IMR-90 (cell line): ENCODE data around the gene TGM2. TPM values are rescaled to one million over a fixed set of nuclear protein-coding genes. Genes with fewer than 3 reads are reported as not detected.
A peak's percentile ranks its signal among the peaks of the same experiment; 100 is the strongest.

Source experiments
- ATAC-seq: fragments of 200-7000 bp; cut with Tn5 transposase; 2 replicates; pipeline ENCODE4 v1.9.1; 2020; ENCODE audit warnings: low read depth, mild to moderate bottlenecking, moderate library complexity
- BruUV-seq: library from RNA; stranded (reverse); fragments of 400-500 nt; replicated peaks from 2 replicates; lab custom pipeline; 2021; lab: Mats Ljungman, UMichigan
- CTCF ChIA-PET: fragments of 300-600 bp; formaldehyde crosslinking; extraction: SDS; loops from one replicate; lab custom pipeline; 2021; ENCODE audit warnings: antibody characterized with exemption; lab: Yijun Ruan, JAX
- POLR2A ChIA-PET: fragments of 300-600 bp; sonication (Branson Sonifier 250); formaldehyde crosslinking; loops from one replicate; lab custom pipeline; 2022; ENCODE audit warnings: antibody characterized with exemption; ENCODE audit not compliant: unreplicated experiment; lab: Charles Lee
- DNase-seq: peaks from one replicate; pipeline ENCODE4 v3.0.0; 2013
- H2AFZ ChIP-seq: replicated peaks from 2 replicates; pipeline ENCODE3; 2013; ENCODE audit warnings: low read length, mild to moderate bottlenecking; ENCODE audit not compliant: poor library complexity
- H2AK5ac ChIP-seq: 2 replicates; pipeline ENCODE4 v1.6.1; 2013; ENCODE audit warnings: low read depth, low read length, inconsistent platforms
- H2AK9ac ChIP-seq: replicated peaks from 2 replicates; pipeline ENCODE3; 2013; ENCODE audit warnings: mild to moderate bottlenecking, low read depth, low read length, moderate library complexity; ENCODE audit not compliant: poor library complexity
- H2BK120ac ChIP-seq: 2 replicates; pipeline ENCODE4 v1.6.1; 2013; ENCODE audit warnings: low read depth, low read length, inconsistent platforms
- H2BK15ac ChIP-seq: 3 replicates; pipeline ENCODE4 v1.6.1; 2013; ENCODE audit warnings: low read depth, low read length, inconsistent platforms
- H2BK20ac ChIP-seq: 2 replicates; pipeline ENCODE4 v1.6.1; 2013; ENCODE audit warnings: low read depth, mild to moderate bottlenecking, inconsistent platforms, low read length, moderate library complexity
- H2BK5ac ChIP-seq: 2 replicates; pipeline ENCODE4 v1.6.1; 2013; ENCODE audit warnings: mild to moderate bottlenecking, low read depth, low read length, inconsistent platforms; ENCODE audit not compliant: poor library complexity, severe bottlenecking
- H3K14ac ChIP-seq: replicated peaks from 2 replicates; pipeline ENCODE4 v1.6.1; 2013; ENCODE audit warnings: low read depth, low read length, inconsistent platforms
- H3K18ac ChIP-seq: 2 replicates; pipeline ENCODE4 v1.6.1; 2013; ENCODE audit warnings: low read depth, low read length, control low read depth
- H3K23ac ChIP-seq: 2 replicates; pipeline ENCODE4 v1.6.1; 2013; ENCODE audit warnings: low read depth, low read length, inconsistent platforms
- H3K27ac ChIP-seq: 2 replicates; pipeline ENCODE4 v1.5.1; 2013; ENCODE audit warnings: mild to moderate bottlenecking, control low read depth, low read length; ENCODE audit not compliant: insufficient read depth
- H3K27me3 ChIP-seq: 2 replicates; pipeline ENCODE4 v1.6.1; 2013; ENCODE audit warnings: low read length; ENCODE audit not compliant: control insufficient read depth, insufficient read depth
- H3K36me3 ChIP-seq: 2 replicates; pipeline ENCODE4 v1.6.1; 2013; ENCODE audit warnings: low read length, mixed read lengths; ENCODE audit not compliant: control insufficient read depth, insufficient read depth
- H3K4ac ChIP-seq: 2 replicates; pipeline ENCODE4 v1.6.1; 2013; ENCODE audit warnings: low read depth, low read length, inconsistent platforms
- H3K4me1 ChIP-seq: 2 replicates; pipeline ENCODE4 v1.6.1; 2013; ENCODE audit warnings: low read length, mixed read lengths; ENCODE audit not compliant: control insufficient read depth, insufficient read depth
- H3K4me2 ChIP-seq: 2 replicates; pipeline ENCODE4 v1.6.1; 2013; ENCODE audit warnings: low read depth, mild to moderate bottlenecking, control low read depth, low read length, moderate library complexity
- H3K4me3 ChIP-seq: 2 replicates; pipeline ENCODE4 v1.5.1; 2013; ENCODE audit warnings: low read depth, mild to moderate bottlenecking, control low read depth, low read length, moderate library complexity; ENCODE audit not compliant: insufficient read depth
- H3K56ac ChIP-seq: 2 replicates; pipeline ENCODE4 v1.6.1; 2013; ENCODE audit warnings: low read length, inconsistent platforms; ENCODE audit not compliant: insufficient read depth; ENCODE audit errors: extremely low read depth
- H3K79me1 ChIP-seq, 2 experiments: 2 replicates each; pipeline ENCODE4 v1.6.1; 2013; ENCODE audit warnings: low read length in 2 of 2, inconsistent platforms in 1 of 2, low read depth in 1 of 2
- H3K9ac ChIP-seq: 2 replicates; pipeline ENCODE4 v1.6.1; 2013; ENCODE audit warnings: low read depth, low read length, control low read depth
- H3K9me1 ChIP-seq: 2 replicates; pipeline ENCODE4 v1.6.1; 2013; ENCODE audit warnings: low read length, inconsistent platforms; ENCODE audit not compliant: insufficient read depth
- H3K9me3 ChIP-seq: 2 replicates; pipeline ENCODE4 v1.6.1; 2013; ENCODE audit warnings: low read length; ENCODE audit not compliant: control insufficient read depth, insufficient read depth
- H4K20me1 ChIP-seq: 2 replicates; pipeline ENCODE4 v1.6.1; 2013; ENCODE audit warnings: low read length, inconsistent platforms; ENCODE audit not compliant: insufficient read depth
- H4K5ac ChIP-seq: 2 replicates; pipeline ENCODE4 v1.6.1; 2013; ENCODE audit warnings: mild to moderate bottlenecking, low read depth, low read length, control low read depth
- H4K8ac ChIP-seq, 2 experiments: 2 replicates each; pipeline ENCODE4 v1.6.1; 2013; ENCODE audit warnings: low read depth in 2 of 2, low read length in 2 of 2, control low read depth in 1 of 2, inconsistent platforms in 1 of 2
- H4K91ac ChIP-seq: 2 replicates; pipeline ENCODE4 v1.6.1; 2013; ENCODE audit warnings: low read depth, low read length, inconsistent platforms; ENCODE audit not compliant: insufficient read depth
- CEBPB ChIP-seq: IDR thresholded peaks from 2 replicates; pipeline ENCODE4 v1.6.1; 2012; ENCODE audit warnings: low read depth, low read length, improper control_type of control experiment
- CTCF ChIP-seq: conservative IDR thresholded peaks from 2 replicates; pipeline ENCODE4 v1.5.1; 2012; ENCODE audit warnings: mild to moderate bottlenecking, low read depth, low read length, improper control_type of control experiment
- FOS ChIP-seq: fragments of 150-350 bp; IDR thresholded peaks from 2 replicates; pipeline ENCODE4 v1.6.1; 2016; ENCODE audit warnings: low read depth, low read length
- MAFK ChIP-seq: IDR thresholded peaks from 2 replicates; pipeline ENCODE4 v1.6.1; 2012; ENCODE audit warnings: low read depth, low read length, improper control_type of control experiment
- MAZ ChIP-seq: IDR thresholded peaks from 2 replicates; pipeline ENCODE4 v1.6.1; 2012; ENCODE audit warnings: low read depth, mild to moderate bottlenecking, low read length, improper control_type of control experiment, moderate library complexity, borderline replicate concordance
- MXI1 ChIP-seq: IDR thresholded peaks from 2 replicates; pipeline ENCODE4 v1.6.1; 2012; ENCODE audit warnings: low read depth, mild to moderate bottlenecking, low read length, moderate library complexity, borderline replicate concordance
- NFE2L2 ChIP-seq: fragments of 150-350 bp; IDR thresholded peaks from 2 replicates; pipeline ENCODE4 v1.6.1; 2016; ENCODE audit warnings: low read depth, mild to moderate bottlenecking, low read length
- POLR2A ChIP-seq: IDR thresholded peaks from 2 replicates; pipeline ENCODE4 v1.6.1; 2012; ENCODE audit warnings: mild to moderate bottlenecking, low read depth, low read length
- RAD21 ChIP-seq: IDR thresholded peaks from 2 replicates; pipeline ENCODE4 v1.6.1; 2012; ENCODE audit warnings: low read length, improper control_type of control experiment
- RCOR1 ChIP-seq: IDR thresholded peaks from 2 replicates; pipeline ENCODE4 v1.6.1; 2012; ENCODE audit warnings: mild to moderate bottlenecking, low read length, improper control_type of control experiment; ENCODE audit not compliant: insufficient replicate concordance
- RFX5 ChIP-seq: IDR thresholded peaks from 2 replicates; pipeline ENCODE4 v1.8.0; 2012; ENCODE audit warnings: low read depth, mild to moderate bottlenecking, low read length, moderate library complexity
- WGBS, 2 experiments: methylation state at CpG; one replicate each; pipeline versions ENCODE4 v1.1.5 to v1.1.7; 2013; ENCODE audit warnings: missing lambda C conversion rate in 2 of 2; ENCODE audit not compliant: insufficient read length in 1 of 2; ENCODE audit errors: extremely low coverage in 2 of 2; 5-methylcytosine and 5-hydroxymethylcytosine counted together
- dilution Hi-C: fragments of 300-500 bp; cut with HindIII; formaldehyde crosslinking; loops from one replicate; pipeline ENCODE4 v1.14.3; 2018; ENCODE audit warnings: low sequenced_read_pairs; ENCODE audit not compliant: unreplicated experiment
- in situ Hi-C: fragments of 300-500 bp; cut with MboI; formaldehyde crosslinking; loops from 3 replicates; pipeline ENCODE4 v1.14.3; 2019; ENCODE audit warnings: low sequenced_read_pairs, inconsistent platforms, mixed read lengths
- intact Hi-C: fragments of 100-400 bp; cut with micrococcal nuclease; formaldehyde crosslinking; loops from 2 replicates; pipeline ENCODE4 v1.10.0; 2022
- polyA plus RNA-seq, 3 experiments: library from polyadenylated mRNA; depleted of rRNA; stranded (reverse); fragments of >200 nt; gene quantifications; 2 replicates each; pipeline ENCODE4 v1.2.3, GENCODE V29; 2012; ENCODE audit warnings: low replicate concordance in 1 of 3
- total RNA-seq: library from RNA; depleted of rRNA; stranded (reverse); fragments of >200 nt; gene quantifications from 2 replicates; pipeline ENCODE4 v1.2.3, GENCODE V29; 2012

Gene TGM2
- total and polyA plus RNA-seq, 2 of the 4 experiments (the other 2 are of a cell fraction) = 239 to 268 TPM

GRCh38 chr20:38177201-38177600 lies 12.1 kb upstream of the TGM2 start:
- H3K27me3 ChIP-seq = no peaks in the 10 kb centered on the region
- BruUV-seq = no TSS peak
- H2BK5ac ChIP-seq = no peak overlapping the region
- H3K9me1 ChIP-seq = peaks cover 5% of the 10 kb centered on the region; the same call in 1 of the 2 replicates
- TF ChIP-seq NFE2L2 (no peak), CTCF (no peak), CEBPB (no peak), POLR2A (no peak), MXI1 (no peak), RAD21 (no peak), FOS (no peak), RFX5 (no peak), RCOR1 (no peak), MAZ (no peak), MAFK (no peak)
- no peak overlapping the region for H3K9ac ChIP-seq
- no peak overlapping the region for H3K4me2 ChIP-seq
- H4K8ac ChIP-seq = no peak overlapping the region
- no peak overlapping the region for H2AFZ ChIP-seq
- no peak overlapping the region for H2AK9ac ChIP-seq
- no peak overlapping the region for H4K5ac ChIP-seq
- ChIA-PET POLR2A (no interaction called here), CTCF (no interaction called here)
- no peak overlapping the region for H2BK15ac ChIP-seq
- no peak overlapping the region for H3K14ac ChIP-seq
- H3K23ac ChIP-seq = no peak overlapping the region
- 0 out of 2 replicates have a peak overlapping the region, but pooled peaks have one; percentile 11 for H2BK120ac ChIP-seq
- H3K18ac ChIP-seq = no peak overlapping the region
- intact Hi-C loops (no loop called here), dilution Hi-C loops (no loop called here), in situ Hi-C loops (no loop called here)
- H4K20me1 ChIP-seq = no peaks in the 10 kb centered on the region
- no peak overlapping the region for H3K56ac ChIP-seq
- H4K91ac ChIP-seq = no peak overlapping the region
- H3K9me3 ChIP-seq = peaks cover under 1% of the 10 kb centered on the region; the same call in 1 of the 2 replicates
- 0 out of 2 replicates have a peak overlapping the region, but pooled peaks have one; percentile 3 for H2AK5ac ChIP-seq
- no peak overlapping the region for H3K4me3 ChIP-seq
- no peak overlapping the region for H2BK20ac ChIP-seq
- no peaks in the 10 kb centered on the region for H3K36me3 ChIP-seq
- H3K79me1 ChIP-seq = no peaks in the 10 kb centered on the region
- H3K4me1 ChIP-seq = peaks cover 9% of the 10 kb centered on the region
- H3K27ac ChIP-seq = no peak overlapping the region
- no peak overlapping the region for H3K4ac ChIP-seq
- DNase-seq = no peak
- 79% methylated on average over 7 of the region's 9 CpGs; no CpG with 5 or more reads in 1 of the 2 experiments for WGBS, 2 experiments
- no peak for ATAC-seq
